WI38 (cell line): ENCODE measurements around the gene IRF1.

Experiments
- H3K4me3 ChIP-seq: 2 replicates; pipeline ENCODE4 v1.5.1; 2011; ENCODE audit warnings: low read depth, mild to moderate bottlenecking, control low read depth, low read length
- TF ChIP-seq, protein P1 (sequence below): IDR thresholded peaks from 2 replicates; pipeline ENCODE4 v1.5.1; 2012; ENCODE audit warnings: low read depth, mild to moderate bottlenecking, control low read depth, low read length

Gene IRF1

GRCh38 chr5:132475987-132476875 lies 14.3 kb downstream of the IRF1 start:
- no peak overlapping the region for H3K4me3 ChIP-seq
- TF ChIP-seq, protein P1, sequence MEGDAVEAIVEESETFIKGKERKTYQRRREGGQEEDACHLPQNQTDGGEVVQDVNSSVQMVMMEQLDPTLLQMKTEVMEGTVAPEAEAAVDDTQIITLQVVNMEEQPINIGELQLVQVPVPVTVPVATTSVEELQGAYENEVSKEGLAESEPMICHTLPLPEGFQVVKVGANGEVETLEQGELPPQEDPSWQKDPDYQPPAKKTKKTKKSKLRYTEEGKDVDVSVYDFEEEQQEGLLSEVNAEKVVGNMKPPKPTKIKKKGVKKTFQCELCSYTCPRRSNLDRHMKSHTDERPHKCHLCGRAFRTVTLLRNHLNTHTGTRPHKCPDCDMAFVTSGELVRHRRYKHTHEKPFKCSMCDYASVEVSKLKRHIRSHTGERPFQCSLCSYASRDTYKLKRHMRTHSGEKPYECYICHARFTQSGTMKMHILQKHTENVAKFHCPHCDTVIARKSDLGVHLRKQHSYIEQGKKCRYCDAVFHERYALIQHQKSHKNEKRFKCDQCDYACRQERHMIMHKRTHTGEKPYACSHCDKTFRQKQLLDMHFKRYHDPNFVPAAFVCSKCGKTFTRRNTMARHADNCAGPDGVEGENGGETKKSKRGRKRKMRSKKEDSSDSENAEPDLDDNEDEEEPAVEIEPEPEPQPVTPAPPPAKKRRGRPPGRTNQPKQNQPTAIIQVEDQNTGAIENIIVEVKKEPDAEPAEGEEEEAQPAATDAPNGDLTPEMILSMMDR: no peak

- TF ChIP-seq, protein P1: no peak
- H3K4me3 ChIP-seq: no peak overlapping the region
These were observed 15.1 kb downstream of the IRF1 start for GRCh38 chr5:132475497-132475882.

DNA sequence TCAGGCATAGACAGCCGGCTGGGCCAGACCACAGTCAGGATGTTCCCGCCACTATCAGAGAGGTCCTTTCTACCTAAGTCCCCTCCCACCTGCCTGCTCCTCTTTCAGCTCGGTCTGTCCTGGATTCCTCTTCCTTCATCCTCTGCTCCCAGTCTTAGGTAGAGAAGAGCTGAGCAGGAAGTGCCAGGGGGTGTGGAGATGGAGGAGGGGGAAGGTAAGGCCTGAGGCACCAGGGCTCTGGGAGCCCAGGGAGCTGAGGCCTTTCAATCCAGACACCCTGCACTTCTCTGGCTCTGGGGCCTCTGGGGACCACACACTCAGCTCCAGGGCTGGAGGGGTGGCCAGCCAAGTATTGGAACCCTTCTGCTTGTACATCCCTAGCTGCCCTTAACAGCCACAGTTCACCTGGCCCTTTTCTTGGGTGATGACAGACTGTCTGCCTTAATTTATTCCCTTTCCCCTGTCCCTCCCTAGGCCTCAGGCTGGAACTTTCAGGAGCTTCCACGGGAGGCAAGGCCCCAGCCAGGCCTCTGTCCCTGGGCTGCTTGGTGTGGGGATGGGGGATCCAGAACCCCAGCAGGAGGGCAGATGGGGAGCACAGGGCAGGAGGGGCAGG lies 15.6 kb downstream of the IRF1 start:
- H3K4me3 ChIP-seq: no peak overlapping the region
- TF ChIP-seq, protein P1: no peak

DNA sequence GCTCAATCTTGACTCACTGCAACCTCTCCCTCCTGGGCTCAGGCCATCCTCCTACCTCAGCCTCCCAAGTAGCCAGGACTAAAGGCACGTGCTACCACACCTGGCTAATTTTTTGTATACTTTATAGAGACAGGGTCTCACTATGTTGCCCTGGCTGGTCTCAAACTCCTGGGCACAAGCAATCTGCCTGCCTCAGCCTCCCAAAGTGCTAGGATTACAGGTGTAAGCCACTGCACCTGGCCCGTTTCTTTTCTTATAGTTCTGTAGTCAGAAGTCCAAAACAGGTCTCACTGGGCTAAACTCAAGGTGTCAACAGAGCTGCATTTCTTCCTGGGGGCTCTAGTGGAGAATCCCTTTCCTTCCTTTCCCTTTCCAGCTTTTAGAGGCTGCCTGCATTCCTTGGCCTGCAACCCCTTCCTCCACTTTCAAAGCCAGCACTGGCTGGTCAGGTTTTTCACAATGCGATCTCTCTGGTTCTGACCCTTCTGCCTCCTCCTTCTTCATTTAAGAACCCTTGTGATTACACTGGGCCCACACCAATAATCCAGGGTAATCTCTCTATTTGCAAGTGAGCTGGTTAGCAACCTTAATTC lies 16.3 kb downstream of the IRF1 start:
- TF ChIP-seq, protein P1: no peak
- H3K4me3 ChIP-seq: no peak overlapping the region

GRCh38 chr5:132473668-132474067 lies 16.9 kb downstream of the IRF1 start:
- TF ChIP-seq, protein P1: no peak
- H3K4me3 ChIP-seq: no peak overlapping the region

DNA sequence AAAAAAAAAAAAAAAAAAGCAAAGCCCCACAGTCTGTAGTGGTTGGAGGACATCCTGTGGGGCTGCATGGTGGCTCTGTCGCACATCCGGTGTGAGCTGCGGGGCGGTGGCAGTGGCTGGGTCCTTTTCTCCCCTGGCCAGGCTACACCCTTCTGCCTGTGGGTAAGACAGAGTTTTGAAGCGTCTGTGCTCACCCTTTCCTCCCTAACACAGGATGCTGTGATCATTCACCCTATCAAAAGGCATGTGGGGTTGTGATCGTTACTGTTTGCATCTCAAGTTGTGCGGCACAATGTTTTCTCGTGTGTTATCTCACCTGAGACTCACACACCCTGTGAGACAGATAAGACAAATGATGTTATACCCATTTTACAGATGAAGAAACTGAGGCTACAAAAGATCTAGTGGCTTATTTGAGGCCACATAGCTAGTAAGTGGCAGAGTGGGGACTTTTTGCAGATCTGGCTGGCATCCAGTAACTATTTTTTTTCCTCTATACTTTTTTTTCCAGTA lies 17.5 kb downstream of the IRF1 start:
- H3K4me3 ChIP-seq: no peak overlapping the region

More for the DNA sequence above, 17.5 kb downstream of the IRF1 start:
- TF ChIP-seq, protein P1: no peak
